NCI-H2029 (cell line): ENCODE data around the gene MYO1G.
A peak's percentile ranks its signal among the peaks of the same experiment; 100 is the strongest.
"Not testable (repeated sequence)": the region's sequence is repeated elsewhere in the genome, so short reads cannot be mapped to it uniquely, and the experiment has no call there.

Experiments
- DNase-seq: peaks from one replicate; lab custom pipeline; 2025; lab: John Stamatoyannopoulos, UW

The MYO1G gene

GRCh38 chr7:44978511-44979366 lies at the start of gene MYO1G:
TSS of gene MYO1G (minus strand) at chr7:44979015. CDS start at chr7:44978961, 54 bp downstream.
- no peak for DNase-seq

- DNase-seq, result no peak
These were observed 49.5 kb upstream of the MYO1G start for GRCh38 chr7:45028138-45028919.

DNA sequence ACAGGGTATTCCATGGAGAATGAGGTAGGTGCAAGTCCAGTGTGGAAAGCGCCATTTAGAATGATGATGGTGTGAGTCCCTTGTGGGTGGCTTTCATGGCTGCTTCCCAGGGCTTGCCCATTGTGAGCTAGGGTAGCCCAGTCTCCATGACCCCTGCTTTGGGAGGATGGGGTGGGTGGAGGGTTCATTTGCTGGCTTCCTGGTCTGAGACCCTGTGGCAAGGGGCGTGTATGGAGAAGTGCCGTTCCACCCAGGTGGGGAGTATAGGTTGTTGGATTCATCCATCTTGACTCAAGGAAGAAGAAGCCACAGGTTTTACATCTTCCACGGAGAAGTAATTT lies 48.9 kb upstream of the MYO1G start:
- DNase-seq, result no peak

- DNase-seq, result no peak
These were observed 48.4 kb upstream of the MYO1G start for GRCh38 chr7:45026984-45027773.

DNA sequence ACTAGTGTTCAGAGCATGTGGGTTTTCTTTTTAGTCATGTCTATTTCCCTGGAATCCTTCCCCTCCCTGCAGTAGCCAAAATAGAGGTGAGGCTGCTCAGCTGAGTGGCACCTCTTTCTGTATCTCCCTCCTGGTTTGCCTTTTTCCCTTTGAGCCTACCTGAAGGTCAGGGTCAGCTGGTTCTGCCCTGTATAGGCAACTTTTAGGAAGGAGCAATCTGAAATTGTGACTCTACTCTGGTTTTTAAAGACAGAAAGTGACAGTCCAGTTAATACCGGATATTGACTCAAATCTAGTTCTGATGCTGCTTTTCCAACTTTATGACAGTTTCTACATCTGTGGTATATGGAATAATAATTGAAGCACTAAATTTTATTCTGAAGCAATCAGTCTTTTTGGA lies 47.2 kb upstream of the MYO1G start:
- DNase-seq, result no peak

GRCh38 chr7:45025473-45025872 lies 46.7 kb upstream of the MYO1G start:
- not testable (repeated sequence) for DNase-seq

DNA sequence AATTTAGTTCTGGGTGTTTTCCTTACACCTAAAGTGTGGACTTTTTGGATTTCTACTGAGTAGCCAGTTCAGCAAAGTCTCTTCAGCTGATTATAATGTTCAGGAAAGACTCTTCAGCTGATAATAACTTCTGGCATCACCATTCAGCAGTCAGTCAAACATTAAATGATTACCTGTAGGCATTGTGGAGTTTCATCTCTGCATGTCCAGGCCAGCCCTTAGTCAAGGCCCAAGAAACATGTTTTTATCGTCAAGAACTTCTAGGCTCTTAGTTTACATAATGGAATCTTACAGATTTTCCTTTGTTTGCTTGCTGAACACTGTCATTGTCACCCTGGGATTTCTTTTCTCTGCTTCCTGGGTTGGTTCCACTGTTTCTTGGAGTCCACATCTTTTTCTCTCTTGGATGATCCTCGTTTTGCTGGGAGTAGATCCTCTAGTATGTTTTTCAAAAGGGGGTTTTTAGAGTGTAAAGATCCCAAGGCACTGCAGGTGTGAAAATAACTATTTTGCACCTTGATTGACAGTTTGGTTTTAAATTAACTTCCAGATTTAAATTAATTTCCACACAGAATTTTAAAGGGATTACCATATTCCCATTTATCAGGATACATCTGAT lies 45.4 kb upstream of the MYO1G start:
- no peak for DNase-seq

DNA sequence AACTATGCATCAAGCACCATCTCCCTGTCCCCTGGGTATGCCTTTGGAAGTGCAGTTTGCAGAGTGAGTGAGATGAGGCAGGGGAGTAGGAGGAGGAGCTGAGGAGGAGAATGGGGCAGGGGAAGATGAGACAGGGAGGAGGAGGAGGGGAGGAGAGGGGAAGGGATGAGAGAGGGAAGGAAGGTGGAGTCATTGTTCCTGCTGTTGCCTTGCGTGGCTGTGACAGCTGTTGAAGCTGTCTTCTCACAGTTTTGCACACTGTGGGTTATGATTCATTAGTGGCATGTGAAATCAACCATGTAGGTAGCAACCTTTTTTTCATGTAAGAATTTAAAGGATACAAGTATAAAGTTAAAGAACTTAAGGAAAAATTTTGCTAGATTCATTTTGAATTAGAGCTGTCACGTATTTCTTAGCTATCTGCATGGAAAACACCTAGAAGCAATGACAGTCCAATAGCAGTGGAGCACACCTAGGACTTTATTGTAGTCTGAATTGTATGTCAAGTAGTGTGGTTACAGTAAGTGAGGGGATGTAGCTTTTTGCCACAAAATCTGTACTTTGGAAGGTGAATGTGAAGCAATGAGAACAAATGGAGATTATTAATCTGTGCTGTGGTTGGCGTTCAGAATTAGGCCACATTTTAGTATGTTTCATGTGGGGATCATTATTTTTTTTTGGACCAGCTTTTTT lies 42.9 kb upstream of the MYO1G start:
- no peak for DNase-seq

DNA sequence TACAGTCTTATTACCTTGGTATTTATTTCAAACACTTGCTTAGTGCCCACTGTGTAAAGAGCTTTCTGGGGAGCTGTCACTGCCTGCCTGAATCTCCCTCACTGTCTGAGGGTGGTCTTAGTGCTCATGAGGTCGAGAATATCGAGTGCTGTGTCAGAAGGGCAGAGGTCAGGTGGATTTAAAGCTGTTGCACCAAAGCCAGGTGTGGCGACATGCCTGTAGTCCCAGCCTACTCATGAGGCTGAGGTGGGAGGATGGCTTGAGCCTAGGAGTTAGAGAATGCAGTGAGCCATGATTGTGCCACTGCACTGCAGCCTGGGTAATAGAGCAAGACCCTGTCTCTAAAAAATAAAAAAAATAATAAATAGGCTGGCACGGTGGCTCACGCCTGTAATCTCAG lies 42.1 kb upstream of the MYO1G start:
- DNase-seq, result no peak

DNA sequence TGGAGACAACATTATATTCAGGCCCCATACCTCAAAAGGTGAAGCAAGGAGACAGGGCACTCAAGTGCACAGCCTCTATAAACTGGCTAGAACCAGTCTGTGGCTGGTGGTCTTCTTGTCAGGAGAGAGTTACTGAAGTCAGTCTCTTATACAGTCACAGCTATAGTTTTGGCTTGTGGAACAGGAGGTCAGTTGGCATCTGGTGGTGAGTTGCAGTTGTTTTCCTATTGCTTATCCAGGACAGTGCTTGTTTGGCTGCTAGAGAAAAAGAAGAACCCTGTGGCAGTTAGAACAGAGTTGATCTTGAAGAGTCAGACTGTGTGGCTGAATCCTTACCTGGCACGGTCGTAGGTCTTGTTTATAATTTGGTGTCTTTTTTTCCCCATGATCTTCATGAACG lies 38.4 kb upstream of the MYO1G start:
- DNase-seq, result no peak

DNA sequence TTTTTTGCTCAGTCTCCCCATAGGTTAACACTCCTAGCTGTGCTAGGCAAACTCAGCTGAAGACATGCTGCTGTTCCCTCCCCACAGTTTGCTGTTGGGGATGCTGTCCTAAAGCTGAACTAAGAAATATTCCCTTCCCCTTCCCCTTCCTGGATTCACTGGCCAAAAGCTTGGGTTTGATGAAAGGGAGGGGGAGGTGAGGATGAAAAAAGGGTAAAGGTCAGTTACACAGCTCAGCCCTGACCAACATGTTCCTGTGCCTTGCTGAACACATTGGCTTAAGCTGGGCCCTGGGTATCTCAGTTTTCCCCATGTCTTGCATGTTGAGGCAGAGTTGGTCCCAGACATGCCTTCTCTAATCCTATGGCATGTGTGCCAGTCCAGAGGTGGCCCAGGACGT lies 36.5 kb upstream of the MYO1G start:
- DNase-seq, result no peak

DNA sequence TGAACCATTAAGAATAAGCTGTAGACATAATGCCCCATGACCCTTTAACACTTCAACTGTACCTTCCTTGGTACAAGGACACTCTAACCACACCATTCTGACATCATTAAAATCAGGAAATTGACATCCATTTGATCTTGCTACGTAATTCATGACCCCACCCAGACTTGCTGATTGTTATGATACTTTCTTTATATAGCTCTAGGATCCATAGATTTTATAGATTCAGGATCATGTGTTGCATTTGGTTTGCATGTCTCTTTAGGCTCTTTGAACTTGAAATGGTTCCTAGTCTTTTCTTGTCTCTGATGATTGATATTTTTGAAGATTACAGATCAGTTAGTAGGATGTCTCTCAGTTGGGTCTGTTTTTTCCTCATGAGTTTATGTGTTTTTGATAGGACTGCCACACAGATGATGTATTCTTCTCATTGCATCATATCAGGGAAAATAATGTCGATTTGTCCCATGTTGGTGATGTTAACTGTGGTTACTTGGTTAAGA lies 34.7 kb upstream of the MYO1G start:
- no peak for DNase-seq

DNA sequence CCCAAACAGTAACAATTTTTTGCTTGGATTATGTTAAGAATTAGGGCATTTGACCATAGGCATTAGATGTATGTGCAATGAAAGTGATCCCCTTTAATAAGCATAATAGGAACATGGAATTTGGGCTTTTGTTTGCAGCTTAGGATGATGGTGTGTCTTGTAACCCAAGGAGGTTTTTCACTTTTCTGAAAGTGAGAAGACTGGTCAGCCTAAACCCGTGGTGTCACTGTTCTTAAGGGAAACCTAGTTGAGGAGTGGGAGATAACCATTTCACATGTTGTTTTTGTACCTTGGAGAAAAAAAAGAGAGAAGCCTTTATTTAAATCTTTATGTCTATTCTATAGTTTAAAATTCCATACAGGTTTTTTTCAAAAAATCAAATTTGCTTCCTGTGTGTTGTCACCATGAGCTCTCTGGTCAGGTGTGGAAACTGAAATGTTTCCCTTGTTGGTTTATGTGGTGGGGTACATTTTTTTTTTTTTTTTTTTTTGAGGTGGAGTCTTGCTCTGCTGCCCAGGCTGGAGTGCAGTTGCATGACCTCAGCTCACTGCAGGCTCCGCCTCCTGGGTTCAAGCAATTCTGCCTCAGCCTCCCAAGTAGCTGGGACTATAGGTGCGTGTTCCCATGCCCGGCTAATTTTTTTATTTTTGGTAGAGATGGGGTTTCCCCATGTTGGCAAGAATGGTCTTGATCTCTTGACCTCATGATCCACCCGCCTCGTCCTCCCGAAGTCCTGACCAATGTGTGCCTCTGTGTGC lies 28.9 kb upstream of the MYO1G start:
- no peak for DNase-seq

DNA sequence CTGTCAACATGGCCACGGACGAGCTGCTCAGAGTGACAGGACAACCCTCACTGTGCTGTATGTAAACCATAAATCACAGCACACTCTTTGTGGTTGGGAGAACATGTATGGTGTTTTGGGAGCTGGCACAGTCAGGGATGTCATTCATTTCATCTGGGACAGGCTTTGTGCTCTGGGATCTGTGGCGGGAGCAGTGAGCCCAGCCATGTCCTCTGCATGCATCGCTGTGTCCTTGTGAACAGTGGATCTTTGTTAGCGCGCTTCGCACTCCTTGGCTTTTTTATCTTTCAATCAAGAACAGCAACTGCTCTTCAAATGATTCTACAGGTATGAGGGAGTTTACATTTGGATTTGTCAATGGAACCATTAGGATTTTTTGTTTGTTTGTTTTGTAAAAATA lies 28.3 kb upstream of the MYO1G start:
- no peak for DNase-seq

DNA sequence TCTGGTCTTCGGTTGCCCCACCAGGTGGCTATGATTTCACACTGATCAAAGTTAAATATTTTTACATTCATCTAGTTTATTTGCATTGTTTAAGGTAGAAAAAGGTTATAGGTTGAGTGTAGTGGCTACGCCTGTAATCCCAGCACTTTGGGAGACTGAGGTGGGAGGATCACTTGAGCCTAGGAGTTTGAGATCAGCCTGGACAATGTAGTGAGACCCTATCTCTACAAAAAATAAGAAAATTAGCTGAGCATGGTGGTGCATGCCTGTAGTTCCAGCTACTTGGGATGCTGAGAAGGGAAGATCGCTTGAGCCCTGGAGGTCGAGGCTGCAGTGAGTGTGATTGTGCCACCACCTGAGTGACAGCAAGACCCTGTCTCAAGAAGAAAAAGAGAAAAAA lies 25.0 kb upstream of the MYO1G start:
- no peak for DNase-seq

DNA sequence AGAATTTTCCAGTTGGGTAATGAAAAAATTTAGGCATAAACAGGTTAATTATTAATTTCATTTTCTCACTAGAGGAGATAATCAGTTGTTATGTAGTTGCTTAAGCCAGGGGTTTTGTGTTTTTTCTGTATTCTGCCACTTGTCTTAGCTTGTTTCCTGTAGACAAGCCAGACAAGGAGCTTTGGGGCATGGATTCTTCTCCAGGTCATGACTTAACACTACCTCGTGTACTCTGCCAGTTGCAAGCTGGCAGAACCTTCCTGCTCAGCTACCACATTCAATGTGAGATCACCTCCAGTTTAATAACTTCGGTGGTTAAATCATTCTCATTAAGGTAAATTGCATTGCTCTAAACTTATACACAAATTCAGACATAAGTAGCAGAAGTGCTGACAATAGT lies 23.0 kb upstream of the MYO1G start:
- DNase-seq, result no peak

DNA sequence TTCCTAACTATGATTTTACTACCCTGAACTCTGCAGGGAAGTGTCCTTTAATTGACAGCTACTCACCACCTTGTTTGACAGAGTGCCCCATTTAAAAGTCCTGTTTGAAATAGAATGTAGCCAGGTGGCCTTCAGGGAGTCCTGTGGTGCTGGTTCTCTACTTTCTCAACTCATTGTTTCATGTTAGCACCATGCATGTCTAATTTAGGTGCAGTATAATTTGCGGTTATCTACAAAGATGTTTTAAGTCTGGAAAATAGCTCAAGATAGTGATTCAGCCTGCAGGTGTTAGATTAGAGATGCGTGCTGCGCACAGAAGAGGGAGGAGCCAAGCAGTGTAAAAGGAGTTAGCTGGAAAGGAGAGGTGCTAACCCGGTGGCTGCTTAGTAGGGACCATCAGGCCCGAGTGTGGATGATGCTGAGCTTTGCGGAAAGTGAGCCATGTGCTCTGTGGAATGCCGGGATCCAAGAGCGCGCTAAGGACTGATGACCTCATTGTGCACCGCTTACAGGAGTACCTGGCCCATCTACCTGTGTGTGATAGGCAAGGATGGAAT lies 22.4 kb upstream of the MYO1G start:
- DNase-seq, result peak; percentile 36

DNA sequence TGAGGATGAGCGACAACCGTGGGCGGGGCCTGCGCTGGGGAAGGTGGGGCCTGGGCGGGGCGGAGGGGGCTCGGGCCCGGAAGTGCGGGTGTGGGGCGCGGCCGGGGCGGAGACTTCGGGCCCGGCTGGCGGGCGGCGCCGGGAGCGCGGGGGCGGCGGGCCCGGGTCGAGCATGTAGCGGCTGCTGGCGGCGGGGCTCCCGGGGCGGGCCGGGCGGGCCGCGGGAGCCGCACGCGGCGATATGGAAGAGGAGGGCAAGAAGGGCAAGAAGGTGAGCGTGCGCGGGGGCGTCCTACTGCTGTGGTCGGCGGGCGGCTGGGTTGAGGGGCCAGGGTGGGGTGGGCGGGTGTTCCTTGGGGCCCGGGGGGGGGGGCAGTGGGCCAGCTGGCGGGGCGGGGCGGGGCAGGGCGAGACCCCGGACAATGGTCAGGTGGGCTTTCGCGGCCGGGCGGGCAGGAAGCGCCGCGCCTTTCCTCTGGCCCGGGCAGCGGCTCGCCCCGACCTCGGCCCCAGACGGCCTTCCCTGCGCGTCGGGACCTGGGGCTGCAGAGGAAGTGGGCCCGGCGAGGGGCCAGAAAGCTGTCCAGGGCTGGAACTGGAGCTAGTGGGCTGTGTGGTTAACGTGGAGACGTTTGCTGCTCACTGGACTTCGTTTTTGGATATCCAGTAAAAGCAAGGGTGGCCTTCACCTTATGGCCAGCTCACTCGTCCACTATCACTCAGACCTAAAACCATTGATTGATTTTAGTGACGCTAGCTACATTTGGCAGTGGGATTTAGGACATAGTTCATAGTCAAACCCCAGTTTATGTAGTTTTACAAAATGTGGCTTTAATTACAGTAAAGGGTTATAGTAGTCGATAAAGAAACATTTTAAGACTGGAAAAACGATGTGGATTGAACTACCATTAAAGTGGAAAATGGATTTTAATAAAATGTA lies 21.5 kb upstream of the MYO1G start, which contains the start of gene CCM2:
Gene CCM2, plus strand, starts transcription at position 109 of the 940 bp plus-strand sequence. Its CDS starts 133 bp downstream, at position 242.
- DNase-seq, result peak; percentile 4
